Astrocyte of the cerebellum (primary cell): ENCODE results near the gene SSBP1.

Experiments used
- DNase-seq: peaks from one replicate; pipeline ENCODE4 v3.0.0-alpha.2; 2011; ENCODE audit warnings: low read depth
- H3K4me3 ChIP-seq: 2 replicates; pipeline ENCODE4 v1.5.1; 2011; ENCODE audit warnings: mild to moderate bottlenecking, low read depth, low read length, moderate library complexity
- CTCF ChIP-seq: IDR thresholded peaks from 2 replicates; pipeline ENCODE4 v1.5.1; 2012; ENCODE audit warnings: low read length, low read depth, moderate library complexity, mild to moderate bottlenecking; ENCODE audit errors: missing control alignments
- in situ Hi-C: cut with HindIII; loops from 2 replicates; pipeline ENCODE4 v1.10.0; 2017; ENCODE audit warnings: low sequenced_read_pairs

The SSBP1 gene

GRCh38 chr7:141708351-141708750, 29.8 kb upstream of the SSBP1 start, which contains the start of gene WEE2:
Gene WEE2, plus strand, starts transcription at chr7:141708353. Its CDS starts 406 bp downstream, at chr7:141708759.
- no peak for TF ChIP-seq CTCF
- in situ Hi-C loops, result no loop called here
- H3K4me3 ChIP-seq, result no peak within 1 kb of the TSS
- no peak for DNase-seq

- no peak for TF ChIP-seq CTCF
- DNase-seq, result no peak
- in situ Hi-C loops, result no loop called here
- H3K4me3 ChIP-seq, result no peak overlapping the region
Measured at GRCh38 chr7:141709318-141709717, 28.8 kb upstream of the SSBP1 start.

GRCh38 chr7:141709749-141710148, 28.4 kb upstream of the SSBP1 start:
- no peak for TF ChIP-seq CTCF
- H3K4me3 ChIP-seq, result no peak overlapping the region
- in situ Hi-C loops, result no loop called here
- DNase-seq, result no peak

GRCh38 chr7:141710301-141710700, 27.9 kb upstream of the SSBP1 start:
- TF ChIP-seq CTCF, result no peak
- DNase-seq, result no peak
- in situ Hi-C loops, result no loop called here
- no peak overlapping the region for H3K4me3 ChIP-seq

GRCh38 chr7:141712603-141713255, 25.4 kb upstream of the SSBP1 start:
- TF ChIP-seq CTCF, result no peak
- H3K4me3 ChIP-seq, result no peak overlapping the region
- no peak for DNase-seq
- in situ Hi-C loops, result no loop called here

GRCh38 chr7:141713890-141714289, 24.3 kb upstream of the SSBP1 start:
- in situ Hi-C loops, result no loop called here
- DNase-seq, result no peak
- no peak overlapping the region for H3K4me3 ChIP-seq
- no peak for TF ChIP-seq CTCF
